ENCODE data around the gene MSMP.

GRCh38 chr9:35792826-35793225, 38.8 kb upstream of the MSMP start:
- TF ChIP-seq CTCF (IDR thresholded peaks at IDR 0.05 in 2 of 3, conservative IDR thresholded peaks at IDR 0.05 in 1 of 3; ENCODE audit: control insufficient read depth in 2 of 3, extremely low read depth in 1 of 3, insufficient read depth in 1 of 3, low read depth in 3 of 3, low read length in 3 of 3) (no peak), ZNF24 (IDR thresholded peaks at IDR 0.05) (no peak)

Data from GM12878 (cell line).